Upper lobe of left lung (tissue), 6 donors: ENCODE results near the gene RHAG. TPM values are rescaled to one million over a fixed set of nuclear protein-coding genes. Genes with fewer than 3 reads are reported as not detected.
"Not testable (repeated sequence)": the region's sequence is repeated elsewhere in the genome, so short reads cannot be mapped to it uniquely, and the experiment has no call there.

Experiments
- ATAC-seq, 2 donors: fragments of 200-7000 bp; cut with Tn5 transposase; one replicate each; pipeline ENCODE4 v1.9.1; 2022; ENCODE audit warnings: mild to moderate bottlenecking in 2 of 2, moderate library complexity in 2 of 2; ENCODE audit not compliant: low FRiP score in 2 of 2
- DNase-seq, 2 donors: peaks; one replicate each; pipeline ENCODE4 v3.0.0-alpha.2; 2019 to 2020
- H3K27ac ChIP-seq, 4 donors: fragments of 200-600 bp; sonication (generic); one replicate each; pipeline ENCODE4 v1.5.1; 2016 to 2019
- H3K27me3 ChIP-seq, 4 donors: fragments of 200-600 bp; sonication (generic); one replicate each; pipeline ENCODE4 v1.5.1; 2017 to 2019
- H3K36me3 ChIP-seq, 4 donors: fragments of 200-600 bp; sonication (generic); one replicate each; pipeline ENCODE4 v1.5.1; 2016 to 2019
- H3K4me1 ChIP-seq, 4 donors: fragments of 200-600 bp; sonication (generic); one replicate each; pipeline ENCODE4 v1.5.1; 2018 to 2019
- H3K4me3 ChIP-seq, 4 donors: fragments of 200-600 bp; sonication (generic); one replicate each; pipeline ENCODE4 v1.5.1; 2017 to 2019; ENCODE audit warnings: mild to moderate bottlenecking in 2 of 4, moderate library complexity in 1 of 4
- H3K9me3 ChIP-seq, 4 donors: fragments of 200-600 bp; sonication (generic); one replicate each; pipeline ENCODE4 v1.5.1; 2018 to 2019
- CTCF ChIP-seq, 6 experiments: fragments of 450-650 bp in 4 of 6; fragments of 200-600 bp in 2 of 6; sonication (generic) in 2 of 6; IDR thresholded peaks; one replicate each; pipeline ENCODE4 v1.5.1; 2016 to 2019; ENCODE audit warnings: antibody characterized with exemption in 6 of 6
- EP300 ChIP-seq, 4 donors: sonication (generic); formaldehyde crosslinking; IDR thresholded peaks; one replicate each; pipeline ENCODE4 v1.5.1; 2017; ENCODE audit warnings: antibody characterized with exemption in 4 of 4, control low read depth in 2 of 4
- POLR2A ChIP-seq, 4 donors: fragments of 450-650 bp; IDR thresholded peaks; one replicate each; pipeline ENCODE4 v1.5.1; 2016 to 2017; ENCODE audit warnings: antibody characterized with exemption in 4 of 4, mild to moderate bottlenecking in 2 of 4
- POLR2AphosphoS5 ChIP-seq, 2 donors: sonication (generic); formaldehyde crosslinking; IDR thresholded peaks; one replicate each; pipeline ENCODE4 v1.5.1; 2017; ENCODE audit warnings: antibody characterized with exemption in 2 of 2
- WGBS, 2 donors: methylation state at CpG; one replicate each; pipeline ENCODE4 v1.1.5; 2017 to 2018; 5-methylcytosine and 5-hydroxymethylcytosine counted together
- total RNA-seq, 6 donors: library from RNA; depleted of rRNA in 4 of 6; stranded (reverse); fragments of >200 nt in 4 of 6; gene quantifications; one replicate each; pipeline versions ENCODE4 v1.1.0 to v1.2.1, GENCODE V29; 2016 to 2021
- donor health status: DM: no; HTN: no; CAD: no; lungs with moderate emphysema.
- donor health status: DM: no; HTN: yes; CAD: no; lungs with severe emphysema.

The RHAG gene
- total RNA-seq, 6 donors from 2014 or later, result 0.46 to 0.81 (median 0.61) TPM; not detected in 3

- Histone ChIP-seq H3K4me3 (no peak overlapping the region), H3K36me3 (no peaks in the 10 kb centered on the region), H3K27me3 (no peaks in the 10 kb centered on the region), H3K9me3 (no peaks in the 10 kb centered on the region), H3K27ac (no peak overlapping the region), H3K4me1 (no peaks in the 10 kb centered on the region)
- TF ChIP-seq POLR2AphosphoS5 (IDR thresholded peaks at IDR 0.05), result no peak
- no peak for TF ChIP-seq EP300 (IDR thresholded peaks at IDR 0.05)
- TF ChIP-seq CTCF (IDR thresholded peaks at IDR 0.05), result no peak
- no peak for TF ChIP-seq POLR2A (IDR thresholded peaks at IDR 0.05)
- 77 to 81% methylated on average over 3 of the region's 3 CpGs for WGBS, 2 donors
- no peak for DNase-seq
- no peak for ATAC-seq
These were observed 1.8 kb downstream of the RHAG start for GRCh38 chr6:49634836-49635218.

GRCh38 chr6:49634092-49634835 is 2.4 kb downstream of the RHAG start:
- H3K36me3 ChIP-seq, result no peaks in the 10 kb centered on the region
- H3K9me3 ChIP-seq, result no peaks in the 10 kb centered on the region
- H3K4me3 ChIP-seq, result no peak overlapping the region
- H3K27ac ChIP-seq, result no peak overlapping the region
- H3K27me3 ChIP-seq, result no peaks in the 10 kb centered on the region
- DNase-seq, result no peak
- no peak for ATAC-seq
- 85 to 86% methylated on average over 6 of the region's 6 CpGs for WGBS, 2 donors
- no peaks in the 10 kb centered on the region for H3K4me1 ChIP-seq
- no peak for TF ChIP-seq POLR2AphosphoS5 (IDR thresholded peaks at IDR 0.05)
- TF ChIP-seq CTCF (IDR thresholded peaks at IDR 0.05), result no peak
- TF ChIP-seq POLR2A (IDR thresholded peaks at IDR 0.05), result no peak
- no peak for TF ChIP-seq EP300 (IDR thresholded peaks at IDR 0.05)

GRCh38 chr6:49633541-49633940 is 3.1 kb downstream of the RHAG start:
- TF ChIP-seq POLR2AphosphoS5 (IDR thresholded peaks at IDR 0.05) (no peak), POLR2A (IDR thresholded peaks at IDR 0.05) (no peak), CTCF (IDR thresholded peaks at IDR 0.05) (no peak), EP300 (IDR thresholded peaks at IDR 0.05) (no peak)
- Histone ChIP-seq H3K4me1 (no peaks in the 10 kb centered on the region), H3K4me3 (no peak overlapping the region), H3K36me3 (no peaks in the 10 kb centered on the region), H3K27ac (no peak overlapping the region), H3K27me3 (no peaks in the 10 kb centered on the region), H3K9me3 (no peaks in the 10 kb centered on the region)
- DNase-seq (no peak), ATAC-seq (no peak)
- 76 to 85% methylated on average over 2 of the region's 2 CpGs for WGBS, 2 donors

- H3K9me3 ChIP-seq, result no peaks in the 10 kb centered on the region
- DNase-seq, result no peak
- no peak overlapping the region for H3K4me3 ChIP-seq
- H3K4me1 ChIP-seq, result no peaks in the 10 kb centered on the region
- no peaks in the 10 kb centered on the region for H3K36me3 ChIP-seq
- H3K27me3 ChIP-seq, result no peaks in the 10 kb centered on the region
- no peak for TF ChIP-seq EP300 (IDR thresholded peaks at IDR 0.05)
- no peak for TF ChIP-seq POLR2AphosphoS5 (IDR thresholded peaks at IDR 0.05)
- no peak for TF ChIP-seq CTCF (IDR thresholded peaks at IDR 0.05)
- no peak for TF ChIP-seq POLR2A (IDR thresholded peaks at IDR 0.05)
- WGBS, 2 donors, result 88 to 89% methylated on average over 3 of the region's 3 CpGs
- no peak for ATAC-seq
- H3K27ac ChIP-seq, result no peak overlapping the region
These were observed 3.9 kb downstream of the RHAG start for GRCh38 chr6:49632727-49633126.

GRCh38 chr6:49629485-49630088 is 7.1 kb downstream of the RHAG start:
- H3K27me3 ChIP-seq, H3K36me3 ChIP-seq, H3K4me3 ChIP-seq, H3K27ac ChIP-seq, H3K9me3 ChIP-seq, H3K4me1 ChIP-seq, ATAC-seq: not testable (repeated sequence)
- 95% methylated on average over 4 to 29 of the region's 36 CpGs for WGBS, 2 donors
- peak in 1 of 2 donors; percentile 73 for DNase-seq
